Fibroblast of lung (primary cell): ENCODE results near the gene ALDH1A1. TPM values are rescaled to one million over a fixed set of nuclear protein-coding genes. Genes with fewer than 3 reads are reported as not detected.

Source experiments
- DNase-seq, 2 donors: peaks; one replicate each; pipeline versions ENCODE4 v3.0.0 to v3.0.0-alpha.2; 2010; ENCODE audit warnings: low read depth in 2 of 2
- H2AFZ ChIP-seq: 2 replicates; pipeline ENCODE4 v1.5.1; 2012; ENCODE audit warnings: low read length, control low read depth, inconsistent platforms
- H3K27ac ChIP-seq: 2 replicates; pipeline ENCODE4 v1.5.1; 2011; ENCODE audit warnings: low read length, control low read depth; ENCODE audit not compliant: insufficient read depth
- H3K27me3 ChIP-seq: 2 replicates; pipeline ENCODE4 v1.5.1; 2011; ENCODE audit warnings: mild to moderate bottlenecking, low read length; ENCODE audit not compliant: control insufficient read depth, insufficient read depth
- H3K36me3 ChIP-seq: 2 replicates; pipeline ENCODE4 v1.5.1; 2011; ENCODE audit warnings: low read length; ENCODE audit not compliant: control insufficient read depth, insufficient read depth
- H3K4me1 ChIP-seq: 2 replicates; pipeline ENCODE4 v1.5.1; 2011; ENCODE audit warnings: low read length; ENCODE audit not compliant: control insufficient read depth, insufficient read depth; ENCODE audit errors: extremely low read depth
- H3K4me2 ChIP-seq: 2 replicates; pipeline ENCODE4 v1.5.1; 2011; ENCODE audit warnings: low read length, control low read depth; ENCODE audit not compliant: insufficient read depth; ENCODE audit errors: extremely low read depth
- H3K4me3 ChIP-seq, 4 experiments: fragments of 200-600 bp in 1 of 4; sonication (generic) in 1 of 4; replicated peaks in 1 of 4; 2 replicates each; pipeline ENCODE4 v1.5.1; 2011 to 2016; ENCODE audit warnings: low read length in 4 of 4, low read depth in 3 of 4, mild to moderate bottlenecking in 3 of 4, control low read depth in 2 of 4, inconsistent platforms in 1 of 4, mixed read lengths in 1 of 4; ENCODE audit not compliant: insufficient read depth in 1 of 4; ENCODE audit errors: control extremely low read depth in 1 of 4
- H3K79me2 ChIP-seq: 2 replicates; pipeline ENCODE4 v1.5.1; 2012; ENCODE audit warnings: mild to moderate bottlenecking, low read length, inconsistent platforms; ENCODE audit not compliant: control insufficient read depth, insufficient read depth
- H3K9ac ChIP-seq: 2 replicates; pipeline ENCODE4 v1.5.1; 2011; ENCODE audit warnings: mild to moderate bottlenecking, low read length, control low read depth; ENCODE audit not compliant: insufficient read depth
- H3K9me3 ChIP-seq: 2 replicates; pipeline ENCODE4 v1.5.1; 2012; ENCODE audit warnings: low read depth, low read length; ENCODE audit not compliant: control insufficient read depth, insufficient read depth
- H4K20me1 ChIP-seq: 2 replicates; pipeline ENCODE4 v1.5.1; 2011; ENCODE audit warnings: low read length; ENCODE audit not compliant: control insufficient read depth, insufficient read depth; ENCODE audit errors: extremely low read depth
- CTCF ChIP-seq, 2 donors: IDR thresholded peaks in 1 of 2; conservative IDR thresholded peaks in 1 of 2; 1 replicate in 1 of 2; 2 replicates in 1 of 2; pipeline ENCODE4 v1.5.1; 2011 to 2012; ENCODE audit warnings: low read length in 2 of 2, control low read depth in 1 of 2, inconsistent platforms in 1 of 2, low read depth in 1 of 2, mild to moderate bottlenecking in 1 of 2
- EZH2 ChIP-seq: IDR thresholded peaks from 2 replicates; pipeline ENCODE4 v1.5.1; 2012; ENCODE audit warnings: low read length, control low read depth, mild to moderate bottlenecking; ENCODE audit errors: missing control alignments
- polyA plus RNA-seq, 2 donors: library from polyadenylated mRNA; depleted of rRNA in 1 of 2; stranded (reverse) in 1 of 2; unstranded in 1 of 2; fragments of >200 nt; gene quantifications; 2 replicates each; pipeline ENCODE4 v1.2.1, GENCODE V29; 2011 to 2012; ENCODE audit warnings: missing spikeins in 1 of 2
- total RNA-seq: library from RNA; depleted of rRNA; stranded (reverse); fragments of >200 nt; gene quantifications from 2 replicates; pipeline ENCODE4 v1.2.1, GENCODE V29; 2014

ALDH1A1 gene
- total and polyA plus RNA-seq, 2 donors (not counting 1 experiment from before 2014, with no cell fraction given) = 7.4 to 46.1 TPM

DNA sequence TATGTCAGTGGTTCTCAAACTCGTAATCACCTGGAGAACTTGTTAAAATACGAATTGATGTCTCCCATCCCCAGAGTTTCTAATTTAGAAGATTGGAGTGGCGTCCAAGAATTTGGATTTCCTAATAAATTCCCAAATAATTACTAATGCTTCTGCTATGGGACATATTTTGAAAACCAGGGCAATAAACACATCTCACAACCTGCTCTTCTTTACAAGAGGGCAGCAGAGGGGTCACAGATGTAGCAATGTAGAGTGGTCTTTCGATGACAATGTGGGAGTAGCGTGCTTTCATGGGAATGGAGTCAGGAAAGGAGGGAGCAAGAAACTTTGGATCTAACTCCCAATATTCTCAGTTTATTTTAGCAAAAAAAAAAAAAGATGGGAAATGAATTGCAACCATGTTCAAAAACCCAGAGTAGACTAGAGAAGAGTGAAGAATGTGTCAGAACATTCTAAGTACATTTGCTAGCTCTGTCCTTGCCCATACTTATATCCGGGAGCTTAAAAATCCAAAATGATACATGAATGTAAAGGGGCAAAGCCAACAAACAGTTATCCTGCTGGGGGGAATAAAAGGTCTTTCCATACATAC, 33.8 kb upstream of the ALDH1A1 start:
- Histone ChIP-seq H3K4me2 (no peak overlapping the region), H3K4me1 (no peaks in the 10 kb centered on the region), H3K9ac (no peak overlapping the region), H3K27ac (no peak overlapping the region), H3K36me3 (no peaks in the 10 kb centered on the region), H3K79me2 (no peaks in the 10 kb centered on the region), H3K4me3 (no peak overlapping the region), H3K27me3 (no peaks in the 10 kb centered on the region), H4K20me1 (no peaks in the 10 kb centered on the region), H2AFZ (no peak overlapping the region), H3K9me3 (no peaks in the 10 kb centered on the region)
- TF ChIP-seq EZH2 (no peak), CTCF (conservative IDR thresholded peaks at IDR 0.05 in 1 of 2, IDR thresholded peaks at IDR 0.05 in 1 of 2; ENCODE audit: low read depth in 1 of 2, low read length in 2 of 2) (no peak)
- DNase-seq = no peak

DNA sequence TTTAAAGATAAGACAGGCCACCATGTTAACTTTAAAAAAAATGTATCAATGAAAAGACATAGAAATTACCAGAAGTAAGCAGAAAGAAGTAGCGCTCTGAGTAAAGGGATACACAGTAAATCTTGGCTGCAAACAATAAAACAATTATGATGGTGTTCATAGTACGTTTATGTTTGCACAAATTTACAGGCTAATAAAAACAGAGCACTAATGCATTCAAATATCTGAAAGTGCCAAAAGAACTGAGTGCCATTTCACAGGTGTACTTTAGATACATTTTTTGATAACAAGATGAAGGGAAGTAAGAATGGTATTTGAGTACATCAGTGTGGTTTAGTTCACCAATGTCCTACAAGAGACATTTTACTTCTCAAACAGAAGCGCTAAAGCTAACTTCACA, 32.9 kb upstream of the ALDH1A1 start:
- H3K9ac ChIP-seq = no peak overlapping the region
- no peaks in the 10 kb centered on the region for H4K20me1 ChIP-seq
- DNase-seq = no peak
- no peaks in the 10 kb centered on the region for H3K36me3 ChIP-seq
- H3K27me3 ChIP-seq = no peaks in the 10 kb centered on the region
- no peaks in the 10 kb centered on the region for H3K79me2 ChIP-seq
- H3K4me3 ChIP-seq = no peak overlapping the region
- H3K4me1 ChIP-seq = no peaks in the 10 kb centered on the region
- H3K4me2 ChIP-seq = no peak overlapping the region
- H2AFZ ChIP-seq = no peak overlapping the region
- TF ChIP-seq CTCF (conservative IDR thresholded peaks at IDR 0.05 in 1 of 2, IDR thresholded peaks at IDR 0.05 in 1 of 2; ENCODE audit: low read depth in 1 of 2, low read length in 2 of 2) = no peak
- no peak for TF ChIP-seq EZH2
- no peak overlapping the region for H3K27ac ChIP-seq
- no peaks in the 10 kb centered on the region for H3K9me3 ChIP-seq

DNA sequence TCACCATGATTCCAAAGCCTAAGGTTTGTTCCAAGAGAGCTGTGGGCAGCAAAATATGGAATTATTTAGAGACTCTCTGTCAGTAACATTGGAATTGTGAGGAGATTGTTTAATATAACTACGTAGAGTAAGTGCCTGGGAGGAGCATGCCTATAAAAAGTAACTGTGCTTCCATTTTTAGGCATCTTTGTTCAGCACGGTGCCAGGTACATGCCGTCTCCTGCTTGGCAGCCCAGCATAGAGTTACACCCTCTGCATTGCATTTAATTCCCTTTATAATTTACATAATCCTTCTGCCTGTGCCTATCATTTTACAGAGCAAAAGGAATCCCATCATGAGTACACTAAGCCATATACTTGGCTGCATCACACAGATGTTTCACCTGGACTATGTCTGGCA, 32.1 kb upstream of the ALDH1A1 start:
- H3K4me3 ChIP-seq = no peak overlapping the region
- H3K36me3 ChIP-seq = no peaks in the 10 kb centered on the region

More for the DNA sequence above, 32.1 kb upstream of the ALDH1A1 start:
- TF ChIP-seq EZH2 (no peak), CTCF (conservative IDR thresholded peaks at IDR 0.05 in 1 of 2, IDR thresholded peaks at IDR 0.05 in 1 of 2; ENCODE audit: low read depth in 1 of 2, low read length in 2 of 2) (no peak)
- H3K4me1 ChIP-seq = no peaks in the 10 kb centered on the region
- no peak overlapping the region for H3K9ac ChIP-seq
- no peak for DNase-seq
- no peaks in the 10 kb centered on the region for H3K9me3 ChIP-seq
- no peak overlapping the region for H2AFZ ChIP-seq
- no peaks in the 10 kb centered on the region for H3K27me3 ChIP-seq
- no peak overlapping the region for H3K27ac ChIP-seq
- H3K4me2 ChIP-seq = no peak overlapping the region
- no peaks in the 10 kb centered on the region for H4K20me1 ChIP-seq
- no peaks in the 10 kb centered on the region for H3K79me2 ChIP-seq
